GM12878 (cell line): ENCODE data around the gene TTC23. TPM values are rescaled to one million over a fixed set of nuclear protein-coding genes. Genes with fewer than 3 reads are reported as not detected.

Experiments
- ATAC-seq: fragments of 200-7000 bp; cut with Tn5 transposase; 3 replicates; pipeline ENCODE4 v1.9.1; 2020; ENCODE audit warnings: mild to moderate bottlenecking, moderate library complexity
- BruUV-seq: library from RNA; stranded (reverse); fragments of 400-500 nt; replicated peaks from 2 replicates; lab custom pipeline; 2021; lab: Mats Ljungman, UMichigan
- CTCF ChIA-PET: fragments of 300-600 bp; sonication (Branson Sonifier 250); formaldehyde crosslinking; extraction: SDS; loops from one replicate; lab custom pipeline; 2021; ENCODE audit warnings: inconsistent platforms; lab: Yijun Ruan, JAX
- POLR2A ChIA-PET: fragments of 350-600 bp; formaldehyde crosslinking; extraction: SDS; loops from one replicate; lab custom pipeline; 2021; ENCODE audit warnings: inconsistent platforms; lab: Charles Lee
- RAD21 ChIA-PET: fragments of 300-600 bp; sonication (Branson Sonifier 250); formaldehyde crosslinking; loops from one replicate; lab custom pipeline; 2023; ENCODE audit warnings: antibody characterized with exemption; ENCODE audit not compliant: unreplicated experiment; lab: Charles Lee
- SMC1A ChIA-PET: fragments of 300-600 bp; sonication (Branson Sonifier 250); formaldehyde crosslinking; loops from one replicate; lab custom pipeline; 2023; ENCODE audit not compliant: unreplicated experiment, uncharacterized antibody; lab: Charles Lee
- DNase-seq: peaks from one replicate; pipeline ENCODE4 v3.0.0-alpha.2; 2011; ENCODE audit warnings: low read depth, low spot score
- FAIRE-seq: peaks from 3 replicates; lab custom pipeline; 2011; peaks lifted over from hg19 to GRCh38; lab: Jason Lieb, UNC
- H2AFZ ChIP-seq: 2 replicates; pipeline ENCODE4 v1.6.0; 2011; ENCODE audit warnings: low read depth, low read length, control low read depth; ENCODE audit not compliant: control insufficient read depth
- H3K27ac ChIP-seq: 2 replicates; pipeline ENCODE4 v1.5.1; 2011; ENCODE audit warnings: control low read depth; ENCODE audit not compliant: control insufficient read depth, insufficient read depth
- H3K27me3 ChIP-seq, 2 experiments: replicated peaks in 1 of 2; 2 replicates each; pipeline versions ENCODE4 v1.6.0 to v1.6.1; 2011; ENCODE audit warnings: low read length in 1 of 2; ENCODE audit not compliant: control insufficient read depth in 2 of 2, insufficient read depth in 2 of 2
- H3K36me3 ChIP-seq, 2 experiments: 2 replicates each; pipeline ENCODE4 v1.5.1; 2011; ENCODE audit warnings: low read length in 1 of 2; ENCODE audit not compliant: control insufficient read depth in 2 of 2, insufficient read depth in 2 of 2
- H3K4me1 ChIP-seq: 2 replicates; pipeline ENCODE4 v1.6.1; 2011; ENCODE audit warnings: mild to moderate bottlenecking, low read length, moderate library complexity, mixed read lengths; ENCODE audit not compliant: control insufficient read depth, insufficient read depth
- H3K4me2 ChIP-seq: 2 replicates; pipeline ENCODE4 v1.6.0; 2011; ENCODE audit warnings: control low read depth; ENCODE audit not compliant: control insufficient read depth, insufficient read depth
- H3K4me3 ChIP-seq: fragments of 200-600 bp; sonication (generic); 2 replicates; pipeline ENCODE4 v1.5.1; 2016
- H3K79me2 ChIP-seq: 2 replicates; pipeline ENCODE4 v1.6.0; 2011; ENCODE audit warnings: low read length; ENCODE audit not compliant: control insufficient read depth, insufficient read depth
- H3K9ac ChIP-seq: 2 replicates; pipeline ENCODE4 v1.8.0; 2011; ENCODE audit warnings: low read length, control low read depth, mixed read lengths; ENCODE audit not compliant: control insufficient read depth, insufficient read depth
- H3K9me3 ChIP-seq: replicated peaks from 3 replicates; pipeline ENCODE4 v1.5.1; 2011; ENCODE audit warnings: mild to moderate bottlenecking, low read length; ENCODE audit not compliant: control insufficient read depth, insufficient read depth
- H4K20me1 ChIP-seq: 2 replicates; pipeline ENCODE4 v1.6.0; 2011; ENCODE audit not compliant: control insufficient read depth, insufficient read depth
- CUX1 ChIP-seq: IDR thresholded peaks from 2 replicates; pipeline ENCODE4 v1.6.1; 2012; ENCODE audit warnings: improper control_type of control experiment, low read depth, low read length; ENCODE audit not compliant: insufficient replicate concordance
- EED ChIP-seq: sonication (generic); IDR thresholded peaks from 2 replicates; pipeline ENCODE4 v1.6.1; 2016; ENCODE audit warnings: antibody characterized with exemption, low read depth
- FOS ChIP-seq: IDR thresholded peaks from 3 replicates; pipeline ENCODE4 v1.6.1; 2011; ENCODE audit warnings: borderline replicate concordance; ENCODE audit not compliant: insufficient read length; ENCODE audit errors: extremely low read depth
- POLR2AphosphoS2 ChIP-seq: IDR thresholded peaks from 2 replicates; pipeline ENCODE4 v1.6.1; 2011; ENCODE audit warnings: low read depth, mild to moderate bottlenecking, low read length, improper control_type of control experiment, moderate library complexity
- REST ChIP-seq: IDR thresholded peaks from 2 replicates; pipeline ENCODE4 v1.6.1; 2012; ENCODE audit warnings: mild to moderate bottlenecking, low read depth, low read length
- SPI1 ChIP-seq: IDR thresholded peaks from 2 replicates; pipeline ENCODE4 v1.6.1; 2011; ENCODE audit warnings: low read depth, mild to moderate bottlenecking, low read length, moderate library complexity, borderline replicate concordance; ENCODE audit not compliant: insufficient read depth
- ZBED1 ChIP-seq: IDR thresholded peaks from 2 replicates; pipeline ENCODE4 v1.6.1; 2016; ENCODE audit warnings: borderline replicate concordance
- WGBS: methylation state at CpG from one replicate; pipeline ENCODE4 v1.1.6; 2016; ENCODE audit warnings: low lambda C conversion rate; ENCODE audit not compliant: insufficient replicate concordance, insufficient coverage; ENCODE audit errors: missing lambda C conversion rate; 5-methylcytosine and 5-hydroxymethylcytosine counted together
- in situ Hi-C: fragments of 300-500 bp; cut with MboI; formaldehyde crosslinking; loops from 9 replicates; pipeline ENCODE4 v1.14.3; 2018; ENCODE audit warnings: mixed read lengths
- intact Hi-C: fragments of 100-400 bp; cut with micrococcal nuclease; formaldehyde crosslinking; loops from one replicate; pipeline ENCODE4 v1.14.2; 2022; ENCODE audit not compliant: unreplicated experiment
- polyA plus RNA-seq, 11 experiments: library from polyadenylated mRNA; depleted of rRNA in 4 of 11; unstranded in 6 of 11; stranded (reverse) in 5 of 11; fragments of >200 nt; fragmentation: Nextera tagmentation in 4 of 11; fragmentation: Illumina TruSeq in 1 of 11; extraction: Ambion mirVana in 4 of 11; extraction: Trizol in 1 of 11; gene quantifications; 1 replicate in 1 of 11; 2 replicates in 10 of 11; pipeline versions ENCODE4 v1.2.1 to v1.2.3, GENCODE V29; 2011 to 2016; ENCODE audit warnings: inconsistent platforms in 2 of 11, missing spikeins in 2 of 11, low read depth in 1 of 11
- total RNA-seq, 4 experiments: library from RNA; depleted of rRNA in 3 of 4; stranded (reverse); fragments of >200 nt in 3 of 4; fragmentation: Illumina TruSeq in 1 of 4; extraction: Trizol in 1 of 4; gene quantifications; 2 replicates each; pipeline versions ENCODE4 v1.2.1 to v1.2.3, GENCODE V29; 2013 to 2021
- TF ChIP-seq, protein P1 (sequence below): IDR thresholded peaks from 2 replicates; pipeline ENCODE4 v1.6.1; 2011; ENCODE audit warnings: borderline replicate concordance, low read depth, mild to moderate bottlenecking, moderate library complexity, mixed read lengths, low read length; ENCODE audit not compliant: insufficient read depth; ENCODE audit errors: extremely low read length
- TF ChIP-seq, protein P2 (sequence below): fragments of 450-650 bp; IDR thresholded peaks from 2 replicates; pipeline ENCODE4 v1.6.1; 2018; ENCODE audit warnings: borderline replicate concordance, mild to moderate bottlenecking; ENCODE audit not compliant: partially characterized antibody

TTC23 gene
- total and polyA plus RNA-seq, 10 of the 15 experiments (the other 5 are each of a cell fraction or from before 2014, with no cell fraction given) = 1.2 to 9.0 (median 6.5) TPM

GRCh38 chr15:99113547-99114271 lies 135.7 kb downstream of the TTC23 start:
- in situ Hi-C loops = loop anchor here (25.0 kb wide), 1 partner anchor 624 kb away; the partner anchor contains the start of gene LYSMD4
- no peaks in the 10 kb centered on the region for H3K27me3 ChIP-seq
- H3K27ac ChIP-seq = no peak overlapping the region
- H4K20me1 ChIP-seq = no peaks in the 10 kb centered on the region
- no TSS peak for BruUV-seq
- H3K4me3 ChIP-seq = no peak overlapping the region
- no peak for DNase-seq
- ChIA-PET CTCF (interaction anchor here (1.9 kb wide), 1 partner anchor 13 kb away, joined by 4 read pairs; no protein-coding TSS in a partner anchor), SMC1A (no interaction called here), RAD21 (no interaction called here), POLR2A (no interaction called here)
- H3K9ac ChIP-seq = no peak overlapping the region
- TF ChIP-seq EED (no peak), ZBED1 (no peak), POLR2AphosphoS2 (no peak), CUX1 (no peak), REST (no peak), FOS (no peak), SPI1 (no peak)
- TF ChIP-seq, protein P1, sequence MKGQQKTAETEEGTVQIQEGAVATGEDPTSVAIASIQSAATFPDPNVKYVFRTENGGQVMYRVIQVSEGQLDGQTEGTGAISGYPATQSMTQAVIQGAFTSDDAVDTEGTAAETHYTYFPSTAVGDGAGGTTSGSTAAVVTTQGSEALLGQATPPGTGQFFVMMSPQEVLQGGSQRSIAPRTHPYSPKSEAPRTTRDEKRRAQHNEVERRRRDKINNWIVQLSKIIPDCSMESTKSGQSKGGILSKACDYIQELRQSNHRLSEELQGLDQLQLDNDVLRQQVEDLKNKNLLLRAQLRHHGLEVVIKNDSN = no peak
- TF ChIP-seq, protein P2, sequence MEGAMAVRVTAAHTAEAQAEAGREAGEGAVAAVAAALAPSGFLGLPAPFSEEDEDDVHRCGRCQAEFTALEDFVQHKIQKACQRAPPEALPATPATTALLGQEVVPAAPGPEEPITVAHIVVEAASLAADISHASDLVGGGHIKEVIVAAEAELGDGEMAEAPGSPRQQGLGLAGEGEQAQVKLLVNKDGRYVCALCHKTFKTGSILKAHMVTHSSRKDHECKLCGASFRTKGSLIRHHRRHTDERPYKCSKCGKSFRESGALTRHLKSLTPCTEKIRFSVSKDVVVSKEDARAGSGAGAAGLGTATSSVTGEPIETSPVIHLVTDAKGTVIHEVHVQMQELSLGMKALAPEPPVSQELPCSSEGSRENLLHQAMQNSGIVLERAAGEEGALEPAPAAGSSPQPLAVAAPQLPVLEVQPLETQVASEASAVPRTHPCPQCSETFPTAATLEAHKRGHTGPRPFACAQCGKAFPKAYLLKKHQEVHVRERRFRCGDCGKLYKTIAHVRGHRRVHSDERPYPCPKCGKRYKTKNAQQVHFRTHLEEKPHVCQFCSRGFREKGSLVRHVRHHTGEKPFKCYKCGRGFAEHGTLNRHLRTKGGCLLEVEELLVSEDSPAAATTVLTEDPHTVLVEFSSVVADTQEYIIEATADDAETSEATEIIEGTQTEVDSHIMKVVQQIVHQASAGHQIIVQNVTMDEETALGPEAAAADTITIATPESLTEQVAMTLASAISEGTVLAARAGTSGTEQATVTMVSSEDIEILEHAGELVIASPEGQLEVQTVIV = no peak
- peaks cover 5% of the 10 kb centered on the region; the same call in 1 of the 2 replicates for H3K4me1 ChIP-seq
- intact Hi-C loops = no loop called here
- H3K9me3 ChIP-seq = no peaks in the 10 kb centered on the region
- no peak overlapping the region for H2AFZ ChIP-seq
- no peak for FAIRE-seq
- no peaks in the 10 kb centered on the region for H3K36me3 ChIP-seq
- H3K79me2 ChIP-seq = no peaks in the 10 kb centered on the region
- no peak overlapping the region for H3K4me2 ChIP-seq
- WGBS = 69% methylated on average over 13 of the region's 13 CpGs
- ATAC-seq = no peak
